HG02943 (cell line): Measurements from ENCODE around the gene SEMA3G.

Experiments used
- ATAC-seq: cut with Tn5 transposase; IDR thresholded peaks from one replicate; pipeline ENCODE4 v1.9.1; 2021; ENCODE audit warnings: mild to moderate bottlenecking, low read depth, moderate library complexity; ENCODE audit not compliant: unreplicated experiment

Gene SEMA3G

GRCh38 chr3:52479877-52480575 lies 35.1 kb upstream of the SEMA3G start:
- ATAC-seq: no peak

GRCh38 chr3:52479037-52479876 lies 34.4 kb upstream of the SEMA3G start:
- no peak for ATAC-seq

GRCh38 chr3:52477796-52478095 lies 32.8 kb upstream of the SEMA3G start:
- no peak for ATAC-seq

GRCh38 chr3:52477076-52477795 lies 32.3 kb upstream of the SEMA3G start:
- no peak for ATAC-seq

GRCh38 chr3:52473026-52473425 lies 28.1 kb upstream of the SEMA3G start:
- no peak for ATAC-seq

- ATAC-seq: no peak
Measured at GRCh38 chr3:52472239-52473000, 27.5 kb upstream of the SEMA3G start.

- ATAC-seq: no peak
Measured at GRCh38 chr3:52471371-52472238, 26.7 kb upstream of the SEMA3G start.

GRCh38 chr3:52470920-52471319 lies 26.0 kb upstream of the SEMA3G start:
- no peak for ATAC-seq

- ATAC-seq: no peak
Measured at GRCh38 chr3:52469001-52469400, 24.1 kb upstream of the SEMA3G start.

- no peak for ATAC-seq
Measured at GRCh38 chr3:52468336-52468735, 23.4 kb upstream of the SEMA3G start.

GRCh38 chr3:52463416-52463815 lies 18.5 kb upstream of the SEMA3G start:
- ATAC-seq: no peak

- ATAC-seq: no peak
Measured at GRCh38 chr3:52461874-52462273, 17.0 kb upstream of the SEMA3G start.

GRCh38 chr3:52458770-52459545 lies 14.1 kb upstream of the SEMA3G start:
- no peak for ATAC-seq

- ATAC-seq: no peak
Measured at GRCh38 chr3:52458031-52458760, 13.3 kb upstream of the SEMA3G start.

GRCh38 chr3:52456800-52457183 lies 11.9 kb upstream of the SEMA3G start:
- no peak for ATAC-seq

- no peak for ATAC-seq
Measured at GRCh38 chr3:52456169-52456799, 11.4 kb upstream of the SEMA3G start.

GRCh38 chr3:52455283-52456168 lies 10.6 kb upstream of the SEMA3G start, which contains the start of gene NISCH:
NISCH (plus strand) TSS chr3:52455604; CDS start chr3:52455642, 38 bp downstream.
- peak; percentile 79 for ATAC-seq
